ENCODE measurements around the gene SLCO2A1.

The SLCO2A1 gene

GRCh38 chr3:133899311-133899710 is 130.4 kb downstream of the SLCO2A1 start:
- H3K36me3 ChIP-seq (ENCODE audit: insufficient read depth, insufficient read length, low read length): no peaks in the 10 kb centered on the region
- no peak for DNase-seq (ENCODE audit: low read depth, low spot score)
- no peak overlapping the region for H3K9ac ChIP-seq (ENCODE audit: insufficient read length, low read depth)
- H3K4me1 ChIP-seq (ENCODE audit: insufficient read depth, insufficient read length): peaks cover 6% of the 10 kb centered on the region
- no peak overlapping the region for H3K4me3 ChIP-seq (ENCODE audit: insufficient read length, low read depth)
- TF ChIP-seq YY1 (IDR thresholded peaks at IDR 0.05; ENCODE audit: insufficient read depth, insufficient read length) (no peak), SUZ12 (IDR thresholded peaks at IDR 0.05; ENCODE audit: extremely low read depth, insufficient read depth, insufficient read length) (no peak), ZNF274 (IDR thresholded peaks at IDR 0.05; ENCODE audit: low read depth, low read length) (no peak)
- peaks cover 30% of the 10 kb centered on the region for H3K27me3 ChIP-seq (ENCODE audit: insufficient read depth, insufficient read length)
- no peaks in the 10 kb centered on the region for H3K9me3 ChIP-seq (ENCODE audit: insufficient read depth, low read length)

- Histone ChIP-seq H3K9me3 (ENCODE audit: insufficient read depth, low read length) (no peaks in the 10 kb centered on the region), H3K4me3 (ENCODE audit: insufficient read length, low read depth) (no peak overlapping the region), H3K9ac (ENCODE audit: insufficient read length, low read depth) (no peak overlapping the region), H3K27me3 (ENCODE audit: insufficient read depth, insufficient read length) (peaks cover 35% of the 10 kb centered on the region), H3K4me1 (ENCODE audit: insufficient read depth, insufficient read length) (peaks cover 12% of the 10 kb centered on the region), H3K36me3 (ENCODE audit: insufficient read depth, insufficient read length, low read length) (no peaks in the 10 kb centered on the region)
- no peak for DNase-seq (ENCODE audit: low read depth, low spot score)
- no peak for TF ChIP-seq YY1 (IDR thresholded peaks at IDR 0.05; ENCODE audit: insufficient read depth, insufficient read length)
- no peak for TF ChIP-seq ZNF274 (IDR thresholded peaks at IDR 0.05; ENCODE audit: low read depth, low read length)
- no peak for TF ChIP-seq SUZ12 (IDR thresholded peaks at IDR 0.05; ENCODE audit: extremely low read depth, insufficient read depth, insufficient read length)
Observed at GRCh38 chr3:133897547-133897946, 132.2 kb downstream of the SLCO2A1 start.

- TF ChIP-seq ZNF274 (IDR thresholded peaks at IDR 0.05; ENCODE audit: low read depth, low read length) (no peak), YY1 (IDR thresholded peaks at IDR 0.05; ENCODE audit: insufficient read depth, insufficient read length) (no peak), SUZ12 (IDR thresholded peaks at IDR 0.05; ENCODE audit: extremely low read depth, insufficient read depth, insufficient read length) (no peak)
- H3K36me3 ChIP-seq (ENCODE audit: insufficient read depth, insufficient read length, low read length): no peaks in the 10 kb centered on the region
- peak overlapping the region; percentile 53 for H3K4me3 ChIP-seq (ENCODE audit: insufficient read length, low read depth)
- peak overlapping the region; percentile 86 for H3K9ac ChIP-seq (ENCODE audit: insufficient read length, low read depth)
- peaks cover 17% of the 10 kb centered on the region for H3K4me1 ChIP-seq (ENCODE audit: insufficient read depth, insufficient read length)
- no peak for DNase-seq (ENCODE audit: low read depth, low spot score)
- peaks cover 35% of the 10 kb centered on the region for H3K27me3 ChIP-seq (ENCODE audit: insufficient read depth, insufficient read length)
- no peaks in the 10 kb centered on the region for H3K9me3 ChIP-seq (ENCODE audit: insufficient read depth, low read length)
Observed at GRCh38 chr3:133896002-133896761, 133.5 kb downstream of the SLCO2A1 start.

GRCh38 chr3:133895208-133896001 is 134.3 kb downstream of the SLCO2A1 start, which contains the start of gene RAB6B:
RAB6B (minus strand) TSS chr3:133895882; CDS start chr3:133895466, 416 bp downstream.
- peaks cover 17% of the 10 kb centered on the region for H3K4me1 ChIP-seq (ENCODE audit: insufficient read depth, insufficient read length)
- H3K9me3 ChIP-seq (ENCODE audit: insufficient read depth, low read length): no peaks in the 10 kb centered on the region
- H3K27me3 ChIP-seq (ENCODE audit: insufficient read depth, insufficient read length): peaks cover 35% of the 10 kb centered on the region
- DNase-seq (ENCODE audit: low read depth, low spot score): no peak
- TF ChIP-seq ZNF274 (IDR thresholded peaks at IDR 0.05; ENCODE audit: low read depth, low read length) (no peak), SUZ12 (IDR thresholded peaks at IDR 0.05; ENCODE audit: extremely low read depth, insufficient read depth, insufficient read length) (no peak), YY1 (IDR thresholded peaks at IDR 0.05; ENCODE audit: insufficient read depth, insufficient read length) (no peak)
- peak within 1 kb of the TSS; percentile 53 for H3K4me3 ChIP-seq (ENCODE audit: insufficient read length, low read depth)
- no peaks in the 10 kb centered on the region for H3K36me3 ChIP-seq (ENCODE audit: insufficient read depth, insufficient read length, low read length)
- peak within 1 kb of the TSS; percentile 86 for H3K9ac ChIP-seq (ENCODE audit: insufficient read length, low read depth)

GRCh38 chr3:133894353-133895207 is 135.1 kb downstream of the SLCO2A1 start:
- Histone ChIP-seq H3K36me3 (ENCODE audit: insufficient read depth, insufficient read length, low read length) (no peaks in the 10 kb centered on the region), H3K9ac (ENCODE audit: insufficient read length, low read depth) (peak overlapping the region; percentile 68), H3K9me3 (ENCODE audit: insufficient read depth, low read length) (no peaks in the 10 kb centered on the region), H3K4me3 (ENCODE audit: insufficient read length, low read depth) (peak overlapping the region; percentile 53), H3K27me3 (ENCODE audit: insufficient read depth, insufficient read length) (peaks cover 35% of the 10 kb centered on the region), H3K4me1 (ENCODE audit: insufficient read depth, insufficient read length) (peaks cover 17% of the 10 kb centered on the region)
- no peak for DNase-seq (ENCODE audit: low read depth, low spot score)
- TF ChIP-seq ZNF274 (IDR thresholded peaks at IDR 0.05; ENCODE audit: low read depth, low read length) (no peak), SUZ12 (IDR thresholded peaks at IDR 0.05; ENCODE audit: extremely low read depth, insufficient read depth, insufficient read length) (no peak), YY1 (IDR thresholded peaks at IDR 0.05; ENCODE audit: insufficient read depth, insufficient read length) (no peak)

GRCh38 chr3:133893683-133894352 is 135.9 kb downstream of the SLCO2A1 start:
- Histone ChIP-seq H3K9me3 (ENCODE audit: insufficient read depth, low read length) (no peaks in the 10 kb centered on the region), H3K36me3 (ENCODE audit: insufficient read depth, insufficient read length, low read length) (no peaks in the 10 kb centered on the region), H3K27me3 (ENCODE audit: insufficient read depth, insufficient read length) (peaks cover 35% of the 10 kb centered on the region), H3K9ac (ENCODE audit: insufficient read length, low read depth) (peak overlapping the region; percentile 68), H3K4me3 (ENCODE audit: insufficient read length, low read depth) (peak overlapping the region; percentile 53), H3K4me1 (ENCODE audit: insufficient read depth, insufficient read length) (peaks cover 17% of the 10 kb centered on the region)
- TF ChIP-seq ZNF274 (IDR thresholded peaks at IDR 0.05; ENCODE audit: low read depth, low read length): no peak
- no peak for TF ChIP-seq YY1 (IDR thresholded peaks at IDR 0.05; ENCODE audit: insufficient read depth, insufficient read length)
- TF ChIP-seq SUZ12 (IDR thresholded peaks at IDR 0.05; ENCODE audit: extremely low read depth, insufficient read depth, insufficient read length): no peak
- no peak for DNase-seq (ENCODE audit: low read depth, low spot score)

Measured in NT2/D1 (cell line).